Hypothalamus (tissue), 51 donors: Measurements from ENCODE around the gene TMEM132D.

Experiments used
- DNase-seq, 51 donors: peaks; one replicate each; lab custom pipeline; 2025; lab: John Stamatoyannopoulos, UW

Gene TMEM132D

DNA sequence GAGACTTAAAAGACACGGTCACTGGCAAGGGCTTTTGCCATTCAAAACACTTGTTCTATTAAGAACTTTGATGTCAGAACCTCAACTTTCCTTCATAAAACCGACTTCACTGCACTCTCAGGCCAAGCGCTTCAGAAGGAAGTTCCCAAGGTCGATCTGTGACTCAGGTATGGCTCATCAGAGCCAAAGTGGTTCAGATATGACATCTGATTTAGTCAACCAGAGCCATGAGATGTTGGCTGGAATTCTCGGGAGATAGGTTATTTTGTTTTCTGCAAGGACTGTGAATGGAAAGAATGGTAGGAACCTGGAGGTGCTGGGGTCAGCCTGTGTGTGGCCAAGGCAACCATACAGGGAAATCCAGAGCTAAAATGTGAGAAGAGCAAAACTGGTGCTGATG is 604.9 kb downstream of the TMEM132D start:
- no peak for DNase-seq

DNA sequence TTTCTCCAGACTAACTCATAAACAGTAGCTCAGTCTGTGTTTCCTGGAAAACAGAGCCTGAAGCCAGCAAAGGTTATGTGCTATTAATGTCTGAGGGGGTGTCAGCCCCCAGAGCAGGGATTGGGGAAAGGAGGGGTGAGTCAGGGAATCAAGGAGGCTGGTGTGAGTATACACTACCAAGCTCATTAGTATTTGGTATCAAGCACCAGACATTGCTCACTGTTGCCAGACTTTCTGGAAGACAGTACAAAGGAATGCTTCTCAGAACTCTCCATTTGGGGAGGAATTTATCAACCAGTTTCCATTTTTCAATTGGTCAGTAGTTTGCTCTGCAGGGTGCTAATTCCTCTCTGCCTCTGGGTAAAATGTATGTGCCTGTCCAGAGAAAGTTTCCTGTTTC is 607.2 kb downstream of the TMEM132D start:
- no peak for DNase-seq

DNA sequence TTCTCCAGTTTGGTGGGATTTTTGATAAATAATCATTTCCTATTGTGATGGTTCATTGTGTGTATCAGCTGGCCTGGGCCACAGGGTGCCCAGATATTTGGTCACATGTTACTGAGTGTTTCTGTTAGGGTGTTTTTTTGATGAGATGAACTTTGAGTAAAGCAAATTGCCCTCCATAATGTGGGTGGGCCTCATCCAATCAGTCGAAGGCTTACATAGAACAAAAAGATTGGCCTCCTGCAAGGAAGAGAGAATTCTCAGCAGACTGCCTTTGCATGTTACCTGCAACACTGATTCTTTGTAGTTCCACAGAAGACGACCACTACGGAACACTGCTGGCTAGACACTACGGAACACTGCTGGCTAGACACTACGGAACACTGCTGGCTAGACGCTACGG is 609.0 kb downstream of the TMEM132D start:
- no peak for DNase-seq

DNA sequence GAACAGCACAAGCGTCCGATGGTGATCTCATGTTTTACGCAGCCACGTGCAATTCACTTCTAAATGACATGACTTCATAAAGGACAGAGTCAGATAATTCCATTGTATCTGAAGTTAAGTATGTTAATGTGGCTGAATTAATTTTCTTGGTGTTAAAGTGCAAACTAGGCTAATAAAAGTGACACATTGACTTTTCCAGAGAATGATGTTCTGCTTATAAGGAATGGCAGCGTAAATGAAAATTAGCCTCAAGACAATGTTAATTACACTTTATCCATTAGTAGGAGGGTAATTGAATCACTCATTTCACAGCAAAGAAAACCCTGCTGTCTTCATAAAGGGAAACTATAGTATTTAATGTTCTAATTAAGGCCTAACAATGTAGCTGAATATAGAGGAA is 624.1 kb downstream of the TMEM132D start:
- no peak for DNase-seq

DNA sequence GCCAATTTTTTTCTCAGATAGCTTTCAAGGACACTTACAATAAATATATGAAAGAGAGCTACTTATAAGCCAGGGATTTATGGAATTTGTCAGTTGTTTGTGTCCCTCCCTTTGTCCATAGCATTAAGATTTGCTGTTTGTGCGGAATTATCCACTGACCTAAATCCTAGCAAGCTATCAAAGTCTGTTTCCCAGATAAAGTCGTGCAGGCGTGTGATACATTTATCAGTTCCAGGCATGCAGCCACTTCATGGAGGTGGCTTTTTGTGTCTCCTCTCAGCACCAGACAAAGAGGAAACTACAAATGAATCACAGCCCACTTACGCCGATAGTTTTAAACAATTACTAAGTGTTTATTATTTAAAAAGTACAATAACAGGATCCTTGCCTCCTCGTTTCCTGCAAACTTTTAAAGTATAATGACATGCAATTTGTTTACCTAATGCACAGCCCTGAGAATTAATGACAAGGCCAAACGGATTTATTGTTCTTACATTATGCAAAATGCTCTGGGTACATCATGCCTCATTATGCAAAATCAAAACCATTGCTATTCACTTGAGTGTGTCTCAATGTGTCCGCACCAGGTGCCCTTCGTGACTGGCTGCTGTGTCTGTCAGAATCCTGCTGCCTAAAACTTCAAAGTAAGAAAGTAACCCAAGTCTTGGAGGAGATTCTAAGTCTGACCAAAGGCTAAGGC is 627.3 kb downstream of the TMEM132D start:
- DNase-seq: no peak

DNA sequence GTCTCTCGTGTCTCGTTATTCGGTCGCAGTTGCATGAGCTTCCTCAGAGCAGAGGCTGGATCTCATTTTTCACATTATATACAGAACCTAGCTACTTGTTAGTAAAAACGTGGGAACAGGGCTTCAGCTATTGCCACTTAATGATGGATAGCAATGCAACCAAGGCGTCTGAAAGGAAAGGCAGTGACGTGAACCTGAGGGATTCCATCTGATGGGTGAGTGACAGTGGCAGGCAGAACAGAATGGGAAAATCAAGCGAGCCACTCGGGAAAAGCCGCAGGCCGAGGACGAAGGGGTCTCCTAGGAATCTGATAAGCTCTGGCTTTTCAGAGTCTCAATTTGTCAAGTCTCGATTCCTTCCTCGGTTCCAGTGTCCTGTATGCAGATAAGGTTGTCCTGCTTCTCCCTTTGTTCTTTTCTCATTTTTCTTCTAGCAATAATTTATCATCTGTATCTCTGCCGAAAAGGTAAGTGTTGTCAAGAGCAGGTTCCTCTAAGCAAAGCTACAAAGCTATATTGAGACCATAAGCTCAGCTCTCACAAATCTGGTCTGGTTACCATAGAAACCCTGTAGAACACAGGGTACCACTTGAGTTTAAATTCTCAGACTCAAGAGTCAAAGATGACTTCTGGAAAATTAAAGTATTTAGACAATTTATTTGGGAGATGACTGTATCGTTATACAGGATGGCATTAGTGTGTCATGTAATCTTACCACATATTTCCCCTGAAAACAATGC is 633.9 kb downstream of the TMEM132D start:
- DNase-seq: no peak

DNA sequence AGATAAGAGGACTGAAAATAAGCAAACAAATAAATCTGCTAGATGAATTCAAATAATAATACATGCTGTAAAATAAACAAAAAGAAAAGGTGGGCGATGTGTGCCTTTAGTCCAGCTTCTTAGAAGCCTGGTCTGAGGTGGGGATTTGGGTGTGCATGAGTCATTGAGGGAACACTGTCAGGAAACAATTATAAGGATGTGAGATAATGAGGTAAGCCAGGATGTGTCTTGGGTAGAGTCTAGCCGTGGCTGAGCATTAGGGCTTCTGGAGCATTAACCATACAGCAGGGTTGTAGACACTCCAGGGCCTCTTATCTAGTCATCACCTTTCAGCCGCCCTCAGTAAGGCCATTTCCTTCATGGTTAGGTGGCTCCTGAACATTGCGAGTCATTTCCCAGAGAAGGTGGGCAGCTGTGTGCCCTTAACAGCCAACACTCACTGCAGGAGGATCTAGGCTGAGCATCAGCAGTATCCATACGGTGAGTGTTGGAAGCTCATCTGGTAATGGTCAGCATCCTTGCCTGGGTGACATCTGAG is 645.0 kb downstream of the TMEM132D start:
- no peak for DNase-seq

DNA sequence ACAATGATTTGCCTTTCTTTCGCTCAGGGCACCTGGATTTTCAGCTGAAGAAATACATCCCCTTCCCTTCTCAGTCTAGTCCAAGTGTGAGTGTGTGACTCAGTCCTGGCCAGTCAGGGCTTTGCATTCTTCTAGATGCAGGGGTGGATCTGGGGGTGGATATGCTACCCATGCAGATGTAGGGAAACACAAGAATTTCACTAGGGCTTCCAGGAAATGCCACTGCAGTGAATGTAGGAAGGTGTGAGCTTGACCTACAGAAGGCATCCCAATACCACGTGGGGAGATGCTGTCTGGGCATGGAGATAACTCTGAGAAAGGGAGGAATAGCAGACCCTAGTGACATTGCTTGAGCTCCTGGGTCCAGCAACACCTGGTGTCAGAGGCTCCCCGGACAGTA is 646.3 kb downstream of the TMEM132D start:
- no peak for DNase-seq

DNA sequence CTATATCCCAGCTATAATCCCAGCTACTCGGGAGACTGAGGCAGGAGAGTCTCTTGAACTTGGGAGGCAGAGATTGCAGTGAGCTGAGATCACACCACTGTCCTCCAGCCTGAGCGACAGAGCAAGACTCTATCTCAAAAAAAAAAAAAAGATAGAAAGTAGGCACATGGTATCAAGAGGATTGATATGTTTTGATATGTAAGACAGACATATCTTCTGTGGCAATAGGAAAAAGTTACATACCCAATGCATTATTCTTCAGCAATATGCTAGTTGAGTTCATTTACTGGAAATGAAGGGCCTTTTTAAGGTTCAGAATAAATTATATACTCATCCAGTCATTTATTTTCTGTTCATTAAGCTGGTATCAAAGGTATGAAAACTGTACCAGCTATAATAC is 657.2 kb downstream of the TMEM132D start:
- no peak for DNase-seq

DNA sequence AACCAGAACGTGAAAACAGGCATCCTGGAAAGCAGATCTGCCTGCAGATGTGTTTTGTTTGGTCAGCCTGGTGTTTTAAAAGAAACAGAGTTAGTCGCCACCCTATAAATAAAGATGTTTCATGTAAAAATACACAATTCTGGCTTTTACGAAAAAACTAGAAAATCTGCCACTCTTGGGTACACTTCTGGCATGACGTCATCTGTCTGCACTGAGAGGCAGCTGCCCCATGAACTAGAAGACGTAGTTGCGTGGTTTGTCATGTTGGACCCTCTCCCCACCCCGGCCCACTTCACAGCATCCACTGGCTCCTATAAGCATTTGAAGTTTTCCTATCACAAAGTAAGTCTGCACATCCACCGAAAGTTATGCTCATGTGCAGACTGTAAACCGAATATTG is 658.1 kb downstream of the TMEM132D start:
- DNase-seq: no peak

DNA sequence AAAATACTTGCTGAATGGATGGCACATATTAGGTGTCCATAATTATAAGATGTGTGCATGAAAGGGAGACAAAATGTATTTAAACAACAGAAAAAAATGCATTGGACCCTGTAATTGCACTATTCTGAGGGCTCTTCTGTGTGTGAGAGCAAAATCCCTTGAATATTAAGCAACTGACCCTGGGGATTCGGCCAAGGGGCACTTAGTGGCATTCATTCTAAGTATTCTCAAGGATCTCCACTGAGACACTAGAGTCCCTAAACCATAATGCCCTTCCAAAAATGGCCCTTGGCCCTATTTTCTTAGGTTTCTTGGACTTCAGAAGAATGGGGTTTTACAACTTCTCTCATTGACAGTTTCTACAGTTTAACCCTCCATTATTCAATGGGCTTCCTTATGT is 662.0 kb downstream of the TMEM132D start:
- peak in 4 of 51 donors; percentile 1 to 8 (median 7) for DNase-seq

DNA sequence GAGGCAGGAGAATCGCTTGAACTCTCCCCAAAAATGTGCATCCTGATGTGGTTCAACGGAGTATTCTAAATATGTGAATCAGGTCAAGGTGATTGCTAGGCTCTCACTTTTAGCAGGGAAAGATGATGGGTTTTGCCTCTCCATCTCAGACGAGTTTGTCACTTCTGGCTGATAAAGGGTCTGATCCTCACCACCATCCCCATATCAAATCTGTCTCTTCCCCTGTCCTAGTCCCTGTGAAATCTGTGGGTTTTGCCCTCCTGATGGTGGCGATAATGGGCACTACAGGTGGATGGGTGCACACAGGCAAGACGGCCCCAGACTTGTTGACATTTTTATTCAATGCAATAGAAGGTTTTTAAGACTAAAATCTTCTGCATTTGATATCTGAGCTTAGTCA is 665.9 kb downstream of the TMEM132D start:
- no peak for DNase-seq

DNA sequence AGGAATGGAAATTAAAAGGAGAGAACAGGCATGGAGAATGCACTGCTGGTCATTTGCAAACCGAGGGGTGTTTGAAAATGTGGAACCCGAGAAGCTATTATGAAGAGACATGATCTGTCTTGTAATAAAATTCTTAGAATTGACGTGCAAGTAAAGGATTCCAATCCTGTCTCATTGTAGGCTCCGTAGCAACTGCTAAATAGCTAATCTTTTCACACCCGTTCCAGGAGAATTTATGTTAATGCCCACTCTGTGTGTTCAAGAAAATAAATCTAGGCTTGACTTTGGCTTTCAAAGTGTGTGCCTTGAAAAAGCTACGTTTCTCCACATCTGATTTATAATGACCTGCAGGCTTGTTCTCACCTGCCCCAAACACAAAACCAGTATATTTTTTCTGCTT is 669.6 kb downstream of the TMEM132D start:
- no peak for DNase-seq

DNA sequence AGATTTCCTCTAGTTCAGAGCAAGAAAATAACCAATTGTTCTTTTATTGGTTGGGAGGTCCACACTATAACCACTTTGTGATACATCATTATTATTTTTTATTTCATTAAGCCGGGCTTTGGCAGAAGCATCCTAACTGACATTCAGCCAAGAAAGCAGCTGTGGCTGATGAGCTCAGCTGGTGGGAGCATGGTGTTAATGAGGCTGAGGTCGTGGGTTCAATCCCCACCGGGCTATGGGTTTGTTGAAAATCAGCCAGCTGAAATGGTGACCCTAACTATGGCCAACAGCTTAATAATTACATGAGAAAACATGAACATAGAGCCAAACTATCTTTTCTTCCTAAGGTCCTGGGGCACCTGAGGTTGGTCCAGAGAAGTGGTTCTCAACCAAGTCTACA is 672.3 kb downstream of the TMEM132D start:
- no peak for DNase-seq

DNA sequence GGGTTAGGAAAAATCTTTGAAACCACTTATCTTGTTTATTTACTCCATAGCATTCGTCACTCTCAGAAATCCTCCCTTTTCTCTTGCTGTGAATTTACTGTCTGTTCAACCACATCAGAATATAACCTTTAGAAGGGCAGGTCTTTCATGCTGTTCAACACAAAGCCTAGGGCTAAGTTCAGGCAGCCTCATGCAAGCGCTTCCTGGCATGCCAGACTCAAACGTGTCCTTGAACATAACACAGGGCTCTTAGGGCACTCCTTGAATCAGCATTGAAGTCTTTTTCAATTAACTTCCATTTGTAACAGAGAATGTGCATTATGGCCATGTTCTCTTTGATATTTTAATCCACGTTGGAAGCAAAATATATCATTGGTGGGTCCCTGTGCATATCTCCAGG is 672.8 kb downstream of the TMEM132D start:
- no peak for DNase-seq

DNA sequence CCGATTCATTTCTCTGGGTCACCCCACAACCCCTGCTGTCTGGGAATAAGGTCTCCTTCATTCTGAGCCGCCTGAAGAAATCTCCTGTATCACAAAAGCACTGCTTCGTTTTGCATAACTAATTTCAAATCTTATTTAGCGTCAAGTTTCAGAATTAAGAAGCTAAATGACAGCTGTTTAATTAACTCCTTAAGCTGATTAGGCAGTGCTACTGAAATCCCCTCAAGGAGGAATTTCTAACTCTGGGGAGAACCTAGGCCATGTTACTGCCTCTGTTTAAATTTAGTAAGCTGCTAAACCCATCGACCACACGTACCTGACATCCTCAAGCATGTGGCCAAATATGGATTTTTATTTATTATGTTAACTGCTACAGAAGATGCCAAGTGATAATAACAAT is 677.0 kb downstream of the TMEM132D start:
- DNase-seq: no peak

DNA sequence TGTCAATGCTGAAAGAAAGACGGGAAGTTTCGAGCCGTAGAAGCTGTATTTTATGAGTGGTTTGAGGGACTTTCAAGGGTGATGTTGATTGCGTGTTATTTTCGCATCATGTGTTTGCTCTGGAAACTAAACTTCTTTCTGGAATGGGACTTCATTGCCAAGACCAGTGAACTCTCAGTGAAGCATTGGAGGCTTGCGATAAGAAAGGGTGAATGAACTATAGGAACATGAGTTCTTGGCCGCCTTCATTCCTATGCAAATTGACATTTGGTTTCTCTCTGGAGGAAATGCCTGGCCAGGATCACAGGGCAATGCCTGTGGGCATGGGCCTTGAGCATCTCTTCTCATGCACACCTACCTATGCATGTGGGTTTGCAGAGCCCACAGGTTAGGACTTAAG is 677.8 kb downstream of the TMEM132D start:
- no peak for DNase-seq

DNA sequence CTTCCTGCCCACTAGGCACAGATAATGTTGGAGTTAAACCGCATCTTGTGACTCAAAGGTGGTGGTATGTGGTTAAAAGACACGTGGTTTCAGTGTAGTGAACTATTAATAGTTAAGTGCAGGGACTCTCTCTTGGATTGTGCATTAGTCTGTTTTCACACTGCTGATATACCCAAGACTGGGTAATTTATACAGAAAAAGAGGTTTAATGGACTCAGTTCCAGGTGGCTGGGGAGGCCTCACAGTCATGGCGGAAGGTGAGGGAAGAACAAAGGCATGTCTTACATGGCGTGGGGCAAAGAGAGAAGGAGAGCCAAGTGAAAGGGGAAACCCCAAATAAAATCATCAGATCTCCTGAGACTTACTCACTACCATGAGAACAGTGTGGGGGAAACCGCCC is 688.3 kb downstream of the TMEM132D start:
- no peak for DNase-seq

DNA sequence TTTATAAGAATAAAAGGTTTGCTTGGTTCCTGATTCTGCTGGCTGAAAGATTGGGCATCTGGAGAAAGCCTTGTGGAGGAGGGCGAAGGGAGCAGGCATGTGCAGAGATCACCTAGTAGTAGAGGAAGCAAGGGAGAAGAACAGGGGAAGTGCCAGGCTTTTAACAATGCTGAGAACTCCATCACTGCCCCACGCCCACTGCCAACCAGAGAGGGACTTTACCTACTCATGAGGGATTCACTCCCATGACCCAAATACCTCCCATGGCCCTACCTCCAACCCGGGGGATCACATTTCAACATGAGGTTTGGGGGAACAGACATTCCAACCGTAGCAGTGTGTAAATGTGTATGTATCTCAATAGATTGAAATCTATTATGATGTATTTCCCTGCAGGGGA is 690.3 kb downstream of the TMEM132D start:
- no peak for DNase-seq

DNA sequence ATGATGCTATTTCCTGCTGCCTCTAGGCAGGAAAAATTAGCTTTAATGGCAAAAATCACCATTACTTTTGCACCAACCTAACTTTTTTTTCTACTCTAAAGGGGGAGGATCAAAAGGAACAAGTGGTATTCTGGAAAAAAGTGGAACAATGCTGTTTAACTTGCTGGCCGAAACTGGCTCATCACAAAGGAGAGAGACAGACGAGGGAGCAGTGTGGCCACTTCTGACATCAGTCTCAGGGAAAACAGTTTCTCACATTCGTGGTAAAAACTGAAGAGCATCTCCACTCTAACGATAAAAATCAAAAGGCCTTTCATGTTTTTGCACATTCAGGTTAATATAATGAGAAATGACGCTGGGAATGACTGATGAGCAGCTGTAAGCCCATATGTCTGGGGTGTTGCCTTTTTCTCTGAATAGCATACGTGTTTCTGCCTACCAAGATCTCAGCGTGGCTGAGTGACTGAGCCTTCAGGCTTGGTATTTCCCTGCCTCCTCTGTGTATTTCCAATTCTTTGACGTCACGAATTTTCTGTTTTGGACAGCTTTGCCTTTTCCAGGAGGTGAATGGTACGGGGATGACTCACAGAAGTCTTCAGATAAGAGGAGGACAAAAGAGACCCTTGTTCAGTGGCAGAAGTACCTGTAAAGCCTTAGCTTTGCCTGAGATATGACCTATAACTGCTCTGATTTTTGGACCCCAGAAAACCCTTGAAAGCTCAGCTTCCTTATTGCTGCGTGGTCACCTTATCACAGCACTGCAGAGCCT is 691.8 kb downstream of the TMEM132D start:
- DNase-seq: peak in 2 of 51 donors; percentile 4 to 14

DNA sequence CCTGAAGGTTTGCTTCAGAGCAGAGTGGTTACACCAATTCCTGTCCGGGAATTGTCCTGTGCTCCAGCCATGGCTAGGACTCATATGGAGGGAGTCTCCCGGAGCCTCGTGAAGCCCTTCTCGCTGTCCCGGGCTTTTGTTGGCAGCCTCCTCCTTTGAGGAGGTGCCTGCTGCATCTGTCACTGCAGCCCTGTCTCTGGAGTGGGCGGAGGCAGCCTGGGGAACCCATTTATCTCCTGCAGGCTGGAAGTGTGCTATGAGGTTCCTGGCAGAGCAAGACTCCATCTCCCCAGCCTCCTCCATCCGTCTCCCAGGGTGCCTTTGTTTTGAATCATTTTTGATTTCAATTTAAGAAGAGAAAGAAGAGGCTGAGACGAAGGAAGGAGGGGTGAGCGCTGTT is 695.3 kb downstream of the TMEM132D start:
- peak in 1 of 51 donors; percentile 7 for DNase-seq
